Measurements from ENCODE around the gene KRTAP5-9. TPM values are rescaled to one million over a fixed set of nuclear protein-coding genes. Genes with fewer than 3 reads are reported as not detected.
"Not testable (repeated sequence)": the region's sequence is repeated elsewhere in the genome, so short reads cannot be mapped to it uniquely, and the experiment has no call there.

Gene KRTAP5-9
- total and polyA plus RNA-seq, 2 donors = 0.48 TPM; not detected in 1

DNA sequence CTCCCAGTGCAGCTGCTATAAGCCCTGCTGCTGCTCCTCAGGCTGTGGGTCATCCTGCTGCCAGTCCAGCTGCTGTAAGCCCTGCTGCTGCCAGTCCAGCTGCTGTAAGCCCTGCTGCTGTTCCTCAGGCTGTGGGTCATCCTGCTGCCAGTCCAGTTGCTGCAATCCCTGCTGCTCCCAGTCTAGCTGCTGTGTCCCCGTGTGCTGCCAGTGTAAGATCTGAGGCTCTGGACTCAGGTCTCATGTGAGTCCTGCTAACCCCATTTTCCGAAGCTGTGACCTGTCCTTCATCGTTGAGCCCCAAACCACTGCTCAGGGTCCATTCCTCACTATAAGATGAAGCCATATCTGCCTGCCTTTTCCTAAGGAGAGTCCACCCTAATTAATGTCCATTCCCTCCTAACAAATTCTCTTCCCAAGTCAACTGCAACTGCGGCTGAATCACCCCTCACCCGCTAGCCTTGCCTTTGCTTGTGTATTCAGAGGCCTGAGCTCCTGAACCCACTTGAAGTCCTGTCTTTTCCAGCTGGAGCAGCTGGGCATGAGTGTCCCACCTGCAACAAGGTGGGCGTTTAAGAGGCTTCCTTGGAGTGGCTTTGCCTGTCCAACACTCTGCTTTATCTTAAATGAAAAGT is 20.5 kb upstream of the KRTAP5-9 start:
- WGBS = 95% methylated on average over 6 of the region's 6 CpGs
- DNase-seq (ENCODE audit: low read depth in 6 of 9, low spot score in 9 of 9) = no peak
- no peak overlapping the region for H3K4me3 ChIP-seq (ENCODE audit: low read length in 2 of 2)

DNA sequence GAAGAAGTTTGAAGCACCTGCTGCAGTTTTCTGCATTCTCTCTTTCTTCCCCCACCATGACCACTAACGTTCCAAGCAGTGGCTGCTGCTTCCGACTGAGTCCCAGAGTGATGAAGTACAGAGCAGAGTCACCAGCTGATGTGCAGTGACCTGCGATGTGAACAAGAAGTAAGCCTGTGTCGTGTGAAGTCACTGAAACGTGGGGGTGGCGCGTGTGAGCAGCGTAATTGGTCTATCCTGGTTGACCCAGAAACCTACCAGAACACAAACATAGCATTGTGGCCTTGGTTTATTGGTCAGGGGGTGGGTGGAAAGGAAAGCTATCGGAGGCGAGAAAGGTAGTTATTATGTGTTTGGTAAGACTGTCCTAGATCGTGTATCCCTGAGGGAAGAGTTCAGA is 17.6 kb upstream of the KRTAP5-9 start:
- WGBS = 94% methylated on average over 11 of the region's 11 CpGs
- Histone ChIP-seq H3K36me3 (ENCODE audit: control insufficient read depth in 2 of 2, insufficient read depth in 2 of 2, low read length in 1 of 2) (no peaks in the 10 kb centered on the region), H3K4me1 (ENCODE audit: control insufficient read depth in 2 of 2, insufficient read depth in 2 of 2, low read length in 2 of 2) (no peaks in the 10 kb centered on the region), H3K4me3 (ENCODE audit: low read length in 2 of 2) (no peak overlapping the region), H3K27me3 (ENCODE audit: control insufficient read depth in 2 of 2, insufficient read depth in 1 of 2, low read length in 1 of 2) (no peaks in the 10 kb centered on the region), H3K9me3 (ENCODE audit: control insufficient read depth in 2 of 2, insufficient read depth in 1 of 2, low read length in 1 of 2) (no peaks in the 10 kb centered on the region), H3K27ac (ENCODE audit: low read depth in 1 of 2, low read length in 1 of 2) (no peak overlapping the region)
- DNase-seq (ENCODE audit: low read depth in 6 of 9, low spot score in 9 of 9) = no peak

More for the DNA sequence above, 20.5 kb upstream of the KRTAP5-9 start:
- no peak overlapping the region for H3K27ac ChIP-seq (ENCODE audit: low read depth in 1 of 2, low read length in 1 of 2)
- no peaks in the 10 kb centered on the region for H3K9me3 ChIP-seq (ENCODE audit: control insufficient read depth in 2 of 2, insufficient read depth in 1 of 2, low read length in 1 of 2)
- no peaks in the 10 kb centered on the region for H3K27me3 ChIP-seq (ENCODE audit: control insufficient read depth in 2 of 2, insufficient read depth in 1 of 2, low read length in 1 of 2)
- H3K4me1 ChIP-seq (ENCODE audit: control insufficient read depth in 2 of 2, insufficient read depth in 2 of 2, low read length in 2 of 2) = no peaks in the 10 kb centered on the region
- H3K36me3 ChIP-seq (ENCODE audit: control insufficient read depth in 2 of 2, insufficient read depth in 2 of 2, low read length in 1 of 2) = no peaks in the 10 kb centered on the region

DNA sequence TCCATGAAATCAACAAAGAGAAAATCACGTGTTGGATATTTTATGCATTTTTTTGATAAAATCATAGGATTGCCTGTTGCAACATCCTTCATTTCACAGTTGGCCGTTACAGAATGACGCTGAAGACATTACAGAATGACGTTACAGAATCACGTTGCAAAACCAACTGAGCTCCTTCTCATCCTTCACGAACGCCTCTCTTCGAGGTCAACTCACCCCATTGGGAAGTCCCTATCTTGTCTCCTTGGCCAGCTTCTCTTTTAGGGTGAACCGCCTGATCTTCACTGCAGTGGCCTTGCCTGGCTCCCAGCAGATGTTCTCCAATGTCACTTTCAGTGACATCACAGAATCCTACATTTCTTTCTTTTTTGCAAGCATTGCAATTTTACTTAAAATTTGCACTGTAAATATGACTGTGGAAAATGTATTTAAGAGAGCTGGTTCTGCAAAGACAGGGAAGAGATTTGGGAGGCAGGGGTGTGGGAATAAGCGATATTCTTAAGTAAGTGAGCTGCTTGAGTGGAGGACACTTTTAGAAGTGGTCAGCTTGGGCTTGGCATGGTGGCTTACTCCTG is 16.1 kb upstream of the KRTAP5-9 start:
- no peak overlapping the region for H3K4me3 ChIP-seq (ENCODE audit: low read length in 2 of 2)
- no peaks in the 10 kb centered on the region for H3K4me1 ChIP-seq (ENCODE audit: control insufficient read depth in 2 of 2, insufficient read depth in 2 of 2, low read length in 2 of 2)
- H3K27ac ChIP-seq (ENCODE audit: low read depth in 1 of 2, low read length in 1 of 2) = no peak overlapping the region
- 83% methylated on average over 10 of the region's 10 CpGs for WGBS
- DNase-seq (ENCODE audit: low read depth in 6 of 9, low spot score in 9 of 9) = no peak
- no peaks in the 10 kb centered on the region for H3K9me3 ChIP-seq (ENCODE audit: control insufficient read depth in 2 of 2, insufficient read depth in 1 of 2, low read length in 1 of 2)
- no peaks in the 10 kb centered on the region for H3K36me3 ChIP-seq (ENCODE audit: control insufficient read depth in 2 of 2, insufficient read depth in 2 of 2, low read length in 1 of 2)
- H3K27me3 ChIP-seq (ENCODE audit: control insufficient read depth in 2 of 2, insufficient read depth in 1 of 2, low read length in 1 of 2) = no peaks in the 10 kb centered on the region

DNA sequence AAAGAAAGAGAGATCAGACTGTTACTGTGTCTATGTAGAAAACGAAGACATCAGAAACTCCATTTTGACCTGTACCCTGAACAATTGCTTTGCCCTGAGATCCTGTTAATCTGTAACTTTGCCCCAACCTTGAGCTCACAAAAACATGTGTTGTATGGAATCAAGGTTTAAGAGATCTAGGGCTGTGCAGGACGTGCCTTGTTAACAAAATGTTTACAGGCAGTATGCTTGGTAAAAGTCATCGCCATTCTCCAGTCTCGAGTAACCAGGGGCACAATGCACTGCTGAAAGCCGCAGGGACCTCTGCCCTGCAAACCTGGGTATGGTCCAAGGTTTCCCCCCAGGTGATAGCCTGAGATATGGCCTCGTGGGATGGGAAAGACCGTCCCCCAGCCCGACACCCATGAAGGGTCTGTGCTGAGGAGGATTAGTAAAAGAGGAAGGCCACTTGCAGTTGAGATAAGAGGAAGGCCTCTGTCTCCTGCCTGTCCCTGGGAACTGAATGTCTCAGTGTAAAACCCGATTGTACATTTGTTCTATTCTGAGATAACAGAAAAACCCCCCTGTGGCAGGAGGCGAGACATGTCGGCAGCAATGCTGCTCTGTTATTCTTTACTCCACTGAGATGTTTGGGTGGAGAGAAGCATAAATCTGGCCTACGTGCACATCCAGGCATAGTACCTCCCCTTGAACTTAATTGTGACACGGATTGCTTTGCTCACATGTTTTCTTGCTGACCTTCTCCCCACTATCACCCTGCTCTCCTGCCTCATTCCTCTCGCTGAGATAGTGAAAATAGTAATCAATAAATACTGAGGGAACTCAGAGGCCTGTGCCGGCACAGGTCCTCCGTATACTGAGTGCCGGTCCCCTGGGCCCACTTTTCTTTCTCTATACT is 13.3 kb upstream of the KRTAP5-9 start:
- H3K27me3 ChIP-seq (ENCODE audit: control insufficient read depth in 2 of 2, insufficient read depth in 1 of 2, low read length in 1 of 2); H3K9me3 ChIP-seq (ENCODE audit: control insufficient read depth in 2 of 2, insufficient read depth in 1 of 2, low read length in 1 of 2); H3K4me3 ChIP-seq (ENCODE audit: low read length in 2 of 2); DNase-seq (ENCODE audit: low read depth in 6 of 9, low spot score in 9 of 9); H3K36me3 ChIP-seq (ENCODE audit: control insufficient read depth in 2 of 2, insufficient read depth in 2 of 2, low read length in 1 of 2); H3K27ac ChIP-seq (ENCODE audit: low read depth in 1 of 2, low read length in 1 of 2); H3K4me1 ChIP-seq (ENCODE audit: control insufficient read depth in 2 of 2, insufficient read depth in 2 of 2, low read length in 2 of 2): not testable (repeated sequence)
- 82% methylated on average over 17 of the region's 17 CpGs for WGBS

DNA sequence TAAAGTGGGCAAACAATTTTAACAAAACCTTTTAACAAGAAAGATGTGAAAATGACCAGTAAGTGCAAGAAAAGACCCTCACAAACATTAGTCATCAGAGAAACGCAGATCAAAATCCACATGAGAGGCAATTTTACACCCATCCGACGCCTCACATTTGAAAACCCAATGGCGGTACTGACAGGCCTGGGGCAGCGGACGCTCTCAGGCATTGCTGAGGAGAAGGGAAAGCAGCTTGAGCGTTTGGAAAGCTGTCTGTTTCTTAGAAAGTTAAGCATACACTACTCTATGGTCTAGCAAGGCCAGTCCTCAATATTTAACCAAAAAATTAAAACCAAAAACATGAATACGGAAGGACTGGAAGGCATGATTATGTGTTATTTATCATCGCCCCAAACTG is 12.4 kb upstream of the KRTAP5-9 start:
- 98% methylated on average over 9 of the region's 9 CpGs for WGBS
- no peaks in the 10 kb centered on the region for H3K36me3 ChIP-seq (ENCODE audit: control insufficient read depth in 2 of 2, insufficient read depth in 2 of 2, low read length in 1 of 2)
- no peak overlapping the region for H3K27ac ChIP-seq (ENCODE audit: low read depth in 1 of 2, low read length in 1 of 2)
- no peak overlapping the region for H3K4me3 ChIP-seq (ENCODE audit: low read length in 2 of 2)
- no peaks in the 10 kb centered on the region for H3K27me3 ChIP-seq (ENCODE audit: control insufficient read depth in 2 of 2, insufficient read depth in 1 of 2, low read length in 1 of 2)
- no peak for DNase-seq (ENCODE audit: low read depth in 6 of 9, low spot score in 9 of 9)
- peaks cover 0 to 6% of the 10 kb centered on the region in 2 donors for H3K9me3 ChIP-seq (ENCODE audit: control insufficient read depth in 2 of 2, insufficient read depth in 1 of 2, low read length in 1 of 2)
- H3K4me1 ChIP-seq (ENCODE audit: control insufficient read depth in 2 of 2, insufficient read depth in 2 of 2, low read length in 2 of 2) = no peaks in the 10 kb centered on the region

DNA sequence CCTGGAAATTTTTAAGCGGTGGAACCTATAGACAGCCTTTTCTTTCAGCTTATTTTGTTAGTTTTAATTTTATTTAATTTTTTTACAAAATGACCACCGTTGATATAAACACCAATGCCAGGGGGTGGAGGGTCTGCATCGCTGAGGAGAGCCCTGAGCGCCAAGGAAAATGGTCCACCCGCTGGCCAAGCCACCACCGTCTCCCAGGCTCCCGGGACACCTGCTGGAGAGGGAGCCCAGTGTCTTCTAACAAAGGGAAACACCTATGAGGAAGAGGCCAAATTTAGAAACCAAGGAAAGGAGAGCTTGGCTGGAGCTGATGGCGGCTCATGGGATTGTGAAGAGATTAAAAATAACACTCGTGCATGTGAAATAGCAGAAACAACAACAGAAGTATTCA is 10.7 kb upstream of the KRTAP5-9 start:
- WGBS = 95% methylated on average over 9 of the region's 9 CpGs
- no peaks in the 10 kb centered on the region for H3K36me3 ChIP-seq (ENCODE audit: control insufficient read depth in 2 of 2, insufficient read depth in 2 of 2, low read length in 1 of 2)

DNA sequence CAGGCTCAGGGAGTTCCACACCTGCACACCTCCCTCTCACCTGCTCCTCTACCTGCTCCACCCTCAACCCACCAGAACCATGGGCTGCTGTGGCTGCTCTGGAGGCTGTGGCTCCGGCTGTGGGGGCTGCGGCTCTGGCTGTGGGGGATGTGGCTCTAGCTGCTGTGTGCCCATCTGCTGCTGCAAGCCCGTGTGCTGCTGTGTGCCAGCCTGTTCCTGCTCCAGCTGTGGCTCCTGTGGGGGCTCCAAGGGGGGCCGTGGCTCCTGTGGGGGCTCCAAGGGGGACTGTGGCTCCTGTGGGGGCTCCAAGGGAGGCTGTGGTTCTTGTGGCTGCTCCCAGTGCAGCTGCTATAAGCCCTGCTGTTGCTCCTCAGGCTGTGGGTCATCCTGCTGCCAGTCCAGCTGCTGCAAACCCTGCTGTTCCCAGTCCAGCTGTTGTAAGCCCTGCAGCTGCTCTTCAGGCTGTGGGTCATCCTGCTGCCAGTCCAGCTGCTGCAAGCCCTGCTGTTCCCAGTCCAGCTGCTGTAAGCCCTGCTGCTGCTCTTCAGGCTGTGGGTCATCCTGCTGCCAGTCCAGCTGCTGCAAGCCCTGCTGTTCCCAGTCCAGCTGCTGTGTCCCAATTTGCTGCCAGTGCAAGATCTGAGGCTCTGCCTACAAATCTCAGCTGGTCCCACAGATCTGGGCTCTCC is 10.1 kb upstream of the KRTAP5-9 start, which contains the start of gene KRTAP5-8:
KRTAP5-8 (plus strand) TSS at position 49 of the 689 bp plus-strand sequence; CDS start at position 80, 31 bp downstream.
- DNase-seq (ENCODE audit: low read depth in 6 of 9, low spot score in 9 of 9); H3K4me3 ChIP-seq (ENCODE audit: low read length in 2 of 2); H3K36me3 ChIP-seq (ENCODE audit: control insufficient read depth in 2 of 2, insufficient read depth in 2 of 2, low read length in 1 of 2); H3K4me1 ChIP-seq (ENCODE audit: control insufficient read depth in 2 of 2, insufficient read depth in 2 of 2, low read length in 2 of 2); H3K27me3 ChIP-seq (ENCODE audit: control insufficient read depth in 2 of 2, insufficient read depth in 1 of 2, low read length in 1 of 2); H3K27ac ChIP-seq (ENCODE audit: low read depth in 1 of 2, low read length in 1 of 2); H3K9me3 ChIP-seq (ENCODE audit: control insufficient read depth in 2 of 2, insufficient read depth in 1 of 2, low read length in 1 of 2): not testable (repeated sequence)
- 40% methylated on average over 4 of the region's 4 CpGs for WGBS

More for the DNA sequence above, 10.7 kb upstream of the KRTAP5-9 start:
- Histone ChIP-seq H3K9me3 (ENCODE audit: control insufficient read depth in 2 of 2, insufficient read depth in 1 of 2, low read length in 1 of 2) (peaks cover 0 to 6% of the 10 kb centered on the region in 2 donors), H3K27ac (ENCODE audit: low read depth in 1 of 2, low read length in 1 of 2) (no peak overlapping the region), H3K27me3 (ENCODE audit: control insufficient read depth in 2 of 2, insufficient read depth in 1 of 2, low read length in 1 of 2) (no peaks in the 10 kb centered on the region), H3K4me3 (ENCODE audit: low read length in 2 of 2) (no peak overlapping the region), H3K4me1 (ENCODE audit: control insufficient read depth in 2 of 2, insufficient read depth in 2 of 2, low read length in 2 of 2) (no peaks in the 10 kb centered on the region)
- no peak for DNase-seq (ENCODE audit: low read depth in 6 of 9, low spot score in 9 of 9)

DNA sequence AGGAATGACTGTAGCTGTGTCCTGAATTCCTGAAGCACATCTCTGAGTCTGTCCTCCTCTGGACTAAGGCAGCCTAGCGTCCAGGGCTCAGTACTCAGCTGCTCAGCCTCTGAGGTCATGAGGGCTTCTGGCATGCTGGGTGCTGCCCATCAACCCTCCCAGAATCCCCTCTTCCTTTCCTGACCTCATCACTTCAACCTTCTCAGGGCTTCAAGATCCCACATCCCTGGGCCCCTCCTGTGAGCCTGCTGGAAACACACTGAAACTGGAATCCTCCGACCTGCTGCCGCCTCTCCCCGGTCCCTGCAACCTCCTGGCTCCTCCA is 9.6 kb upstream of the KRTAP5-9 start:
- H3K27me3 ChIP-seq (ENCODE audit: control insufficient read depth in 2 of 2, insufficient read depth in 1 of 2, low read length in 1 of 2) = no peaks in the 10 kb centered on the region
- DNase-seq (ENCODE audit: low read depth in 6 of 9, low spot score in 9 of 9) = no peak
- no peak overlapping the region for H3K4me3 ChIP-seq (ENCODE audit: low read length in 2 of 2)
- H3K36me3 ChIP-seq (ENCODE audit: control insufficient read depth in 2 of 2, insufficient read depth in 2 of 2, low read length in 1 of 2) = no peaks in the 10 kb centered on the region
- WGBS = 96% methylated on average over 4 of the region's 4 CpGs
- peaks cover 0 to 6% of the 10 kb centered on the region in 2 donors for H3K9me3 ChIP-seq (ENCODE audit: control insufficient read depth in 2 of 2, insufficient read depth in 1 of 2, low read length in 1 of 2)
- no peak overlapping the region for H3K27ac ChIP-seq (ENCODE audit: low read depth in 1 of 2, low read length in 1 of 2)
- no peaks in the 10 kb centered on the region for H3K4me1 ChIP-seq (ENCODE audit: control insufficient read depth in 2 of 2, insufficient read depth in 2 of 2, low read length in 2 of 2)

DNA sequence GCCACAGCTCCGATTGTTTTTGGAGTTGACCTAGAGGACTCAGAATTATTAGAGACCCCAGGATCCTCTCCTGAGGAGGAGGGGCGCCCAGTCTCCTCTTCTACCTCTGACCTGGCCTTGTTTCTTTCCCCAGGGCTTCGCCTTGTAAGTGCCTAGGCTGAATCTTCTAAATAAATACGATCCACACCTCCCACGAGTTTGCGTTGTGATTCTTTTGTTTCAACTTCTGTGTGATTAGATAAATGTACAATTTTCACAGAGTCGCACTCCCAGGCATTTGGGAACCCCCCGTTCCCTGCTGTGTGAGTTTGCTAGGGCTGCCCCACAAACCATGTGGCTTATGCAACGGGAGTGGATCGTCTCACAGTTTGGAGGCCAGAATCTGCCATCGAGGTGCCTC is 9.2 kb upstream of the KRTAP5-9 start:
- H3K27ac ChIP-seq (ENCODE audit: low read depth in 1 of 2, low read length in 1 of 2) = no peak overlapping the region
- no peak overlapping the region for H3K4me3 ChIP-seq (ENCODE audit: low read length in 2 of 2)
- peaks cover 0 to 6% of the 10 kb centered on the region in 2 donors for H3K9me3 ChIP-seq (ENCODE audit: control insufficient read depth in 2 of 2, insufficient read depth in 1 of 2, low read length in 1 of 2)
- 96% methylated on average over 11 of the region's 11 CpGs for WGBS
- DNase-seq (ENCODE audit: low read depth in 6 of 9, low spot score in 9 of 9) = no peak
- H3K4me1 ChIP-seq (ENCODE audit: control insufficient read depth in 2 of 2, insufficient read depth in 2 of 2, low read length in 2 of 2) = no peaks in the 10 kb centered on the region
- H3K36me3 ChIP-seq (ENCODE audit: control insufficient read depth in 2 of 2, insufficient read depth in 2 of 2, low read length in 1 of 2) = no peaks in the 10 kb centered on the region
- no peaks in the 10 kb centered on the region for H3K27me3 ChIP-seq (ENCODE audit: control insufficient read depth in 2 of 2, insufficient read depth in 1 of 2, low read length in 1 of 2)
